Activated T-helper 2 cell treated with anti-CD3 and anti-CD28 coated beads, Interferon-gamma antibody, Interleukin-2, Interleukin-4, amounts not matched to agents 10 μg/mL and 5 μg/mL and 100 μg/mL, durations not matched to agents 14 hours and 24 hours and 36 hours (primary cell): ENCODE measurements around the gene KPNA6. TPM values are rescaled to one million over a fixed set of nuclear protein-coding genes. Genes with fewer than 3 reads are reported as not detected.
A peak's percentile ranks its signal among the peaks of the same experiment; 100 is the strongest.
"Not testable (repeated sequence)": the region's sequence is repeated elsewhere in the genome, so short reads cannot be mapped to it uniquely, and the experiment has no call there.

Experiments
- DNase-seq: peaks from one replicate; pipeline ENCODE4 v3.0.0; 2021; ENCODE audit warnings: low spot score
- H3K27ac Mint-ChIP-seq: one replicate; pipeline ENCODE4 v1.8.0; 2021; ENCODE audit warnings: mixed read lengths
- H3K27me3 Mint-ChIP-seq: one replicate; pipeline ENCODE4 v1.8.0; 2021; ENCODE audit warnings: low read depth, mixed read lengths
- H3K36me3 Mint-ChIP-seq: one replicate; pipeline ENCODE4 v1.8.0; 2021; ENCODE audit warnings: low read depth, mixed read lengths
- H3K4me1 Mint-ChIP-seq: one replicate; pipeline ENCODE4 v1.8.0; 2021; ENCODE audit warnings: low read depth, mixed read lengths
- H3K4me3 Mint-ChIP-seq: one replicate; pipeline ENCODE4 v1.8.0; 2021; ENCODE audit warnings: low read depth, mild to moderate bottlenecking, moderate library complexity, mixed read lengths
- H3K9me3 Mint-ChIP-seq: one replicate; pipeline ENCODE4 v1.8.0; 2021; ENCODE audit warnings: mixed read lengths
- intact Hi-C: fragments of 100-400 bp; cut with micrococcal nuclease; formaldehyde crosslinking; loops from one replicate; pipeline ENCODE4 v1.15.1; 2023
- total RNA-seq: library from RNA; stranded (reverse); gene quantifications from 2 replicates; pipeline ENCODE4 v1.2.3, GENCODE V29; 2022

KPNA6 gene
- total RNA-seq, 1 donor from 2014 or later, result 81.2 TPM

GRCh38 chr1:32074841-32075240 is 33.0 kb upstream of the KPNA6 start:
- Mint-ChIP-seq H3K4me1 (peaks cover 32% of the 10 kb centered on the region), H3K36me3 (peaks cover 40% of the 10 kb centered on the region), H3K9me3 (no peaks in the 10 kb centered on the region), H3K27ac (peak overlapping the region; percentile 12), H3K4me3 (peak overlapping the region; percentile 49), H3K27me3 (no peaks in the 10 kb centered on the region)
- intact Hi-C loops, result loop anchor here (10.0 kb wide), 1 partner anchor 430 kb away; the partner anchor contains the start of gene PEF1
- no peak for DNase-seq

GRCh38 chr1:32077451-32077850 is 30.4 kb upstream of the KPNA6 start:
- no peaks in the 10 kb centered on the region for H3K27me3 Mint-ChIP-seq
- H3K27ac Mint-ChIP-seq, result peak overlapping the region; percentile 21
- no peak for DNase-seq
- H3K4me1 Mint-ChIP-seq, result peaks cover 25% of the 10 kb centered on the region
- peaks cover 55% of the 10 kb centered on the region for H3K36me3 Mint-ChIP-seq
- intact Hi-C loops, result loop anchor here (10.0 kb wide), 1 partner anchor 433 kb away; the partner anchor contains the start of gene PEF1
- H3K9me3 Mint-ChIP-seq, result no peaks in the 10 kb centered on the region
- no peak overlapping the region for H3K4me3 Mint-ChIP-seq

- intact Hi-C loops, result no loop called here
- Mint-ChIP-seq H3K36me3 (peaks cover 58% of the 10 kb centered on the region), H3K4me1 (peaks cover 6% of the 10 kb centered on the region), H3K4me3 (no peak overlapping the region), H3K27ac (no peak overlapping the region), H3K27me3 (no peaks in the 10 kb centered on the region), H3K9me3 (no peaks in the 10 kb centered on the region)
- no peak for DNase-seq
Measured at GRCh38 chr1:32082022-32082421, 25.8 kb upstream of the KPNA6 start.

GRCh38 chr1:32086381-32086780 is 21.5 kb upstream of the KPNA6 start:
- not testable (repeated sequence) for H3K9me3 Mint-ChIP-seq

GRCh38 chr1:32091176-32091575 is 16.7 kb upstream of the KPNA6 start:
- Mint-ChIP-seq H3K27ac (no peak overlapping the region), H3K4me1 (no peaks in the 10 kb centered on the region), H3K36me3 (peaks cover 50% of the 10 kb centered on the region), H3K9me3 (no peaks in the 10 kb centered on the region), H3K4me3 (no peak overlapping the region), H3K27me3 (no peaks in the 10 kb centered on the region)
- no peak for DNase-seq
- intact Hi-C loops, result no loop called here

More at GRCh38 chr1:32086381-32086780, 21.5 kb upstream of the KPNA6 start:
- intact Hi-C loops, H3K4me1 Mint-ChIP-seq, H3K4me3 Mint-ChIP-seq, H3K27ac Mint-ChIP-seq, DNase-seq, H3K27me3 Mint-ChIP-seq: not testable (repeated sequence)
- peaks cover 46% of the 10 kb centered on the region for H3K36me3 Mint-ChIP-seq

- Mint-ChIP-seq H3K9me3 (no peaks in the 10 kb centered on the region), H3K27me3 (no peaks in the 10 kb centered on the region), H3K4me1 (no peaks in the 10 kb centered on the region), H3K27ac (no peak overlapping the region), H3K36me3 (peaks cover 51% of the 10 kb centered on the region), H3K4me3 (no peak overlapping the region)
- intact Hi-C loops, result no loop called here
- no peak for DNase-seq
Measured at GRCh38 chr1:32091591-32091990, 16.3 kb upstream of the KPNA6 start.

GRCh38 chr1:32094746-32095521 is 12.9 kb upstream of the KPNA6 start:
- peaks cover 54% of the 10 kb centered on the region for H3K36me3 Mint-ChIP-seq
- H3K9me3 Mint-ChIP-seq, result no peaks in the 10 kb centered on the region
- H3K27me3 Mint-ChIP-seq, result no peaks in the 10 kb centered on the region
- no peak for DNase-seq
- intact Hi-C loops, result no loop called here
- no peak overlapping the region for H3K27ac Mint-ChIP-seq
- H3K4me3 Mint-ChIP-seq, result no peak overlapping the region
- H3K4me1 Mint-ChIP-seq, result no peaks in the 10 kb centered on the region

GRCh38 chr1:32099426-32099825 is 8.4 kb upstream of the KPNA6 start:
- Mint-ChIP-seq H3K36me3 (peaks cover 45% of the 10 kb centered on the region), H3K9me3 (no peaks in the 10 kb centered on the region), H3K4me3 (no peak overlapping the region), H3K4me1 (peaks cover 6% of the 10 kb centered on the region), H3K27ac (no peak overlapping the region), H3K27me3 (no peaks in the 10 kb centered on the region)
- intact Hi-C loops, result no loop called here
- DNase-seq, result no peak

GRCh38 chr1:32100359-32100758 is 7.5 kb upstream of the KPNA6 start:
- Mint-ChIP-seq H3K4me3 (no peak overlapping the region), H3K27me3 (no peaks in the 10 kb centered on the region), H3K27ac (no peak overlapping the region), H3K9me3 (no peaks in the 10 kb centered on the region), H3K36me3 (peaks cover 36% of the 10 kb centered on the region), H3K4me1 (peaks cover 6% of the 10 kb centered on the region)
- intact Hi-C loops, result no loop called here
- DNase-seq, result no peak

- no peaks in the 10 kb centered on the region for H3K27me3 Mint-ChIP-seq
- no peaks in the 10 kb centered on the region for H3K9me3 Mint-ChIP-seq
- peaks cover 29% of the 10 kb centered on the region for H3K36me3 Mint-ChIP-seq
- no peak overlapping the region for H3K27ac Mint-ChIP-seq
- intact Hi-C loops, result no loop called here
- H3K4me3 Mint-ChIP-seq, result no peak overlapping the region
- DNase-seq, result no peak
- H3K4me1 Mint-ChIP-seq, result peaks cover 6% of the 10 kb centered on the region
Measured at GRCh38 chr1:32100807-32101708, 6.8 kb upstream of the KPNA6 start.

- Mint-ChIP-seq H3K4me3 (no peak overlapping the region), H3K36me3 (peaks cover 15% of the 10 kb centered on the region), H3K4me1 (peaks cover 10% of the 10 kb centered on the region), H3K9me3 (no peaks in the 10 kb centered on the region), H3K27ac (no peak overlapping the region), H3K27me3 (no peaks in the 10 kb centered on the region)
- intact Hi-C loops, result no loop called here
- no peak for DNase-seq
Measured at GRCh38 chr1:32104127-32104526, 3.7 kb upstream of the KPNA6 start.

GRCh38 chr1:32105338-32105737 is 2.5 kb upstream of the KPNA6 start:
- no peaks in the 10 kb centered on the region for H3K9me3 Mint-ChIP-seq
- no peak overlapping the region for H3K27ac Mint-ChIP-seq
- no peak for DNase-seq
- H3K4me1 Mint-ChIP-seq, result peaks cover 18% of the 10 kb centered on the region
- no peaks in the 10 kb centered on the region for H3K27me3 Mint-ChIP-seq
- H3K36me3 Mint-ChIP-seq, result peaks cover 15% of the 10 kb centered on the region
- H3K4me3 Mint-ChIP-seq, result no peak overlapping the region
- intact Hi-C loops, result no loop called here
